GM19324 (cell line): Measurements from ENCODE around the gene GTF3C1.

Experiments
- ATAC-seq: cut with Tn5 transposase; IDR thresholded peaks from one replicate; pipeline ENCODE4 v1.9.1; 2021; ENCODE audit warnings: mild to moderate bottlenecking, moderate library complexity; ENCODE audit not compliant: unreplicated experiment, low FRiP score

Gene GTF3C1

DNA sequence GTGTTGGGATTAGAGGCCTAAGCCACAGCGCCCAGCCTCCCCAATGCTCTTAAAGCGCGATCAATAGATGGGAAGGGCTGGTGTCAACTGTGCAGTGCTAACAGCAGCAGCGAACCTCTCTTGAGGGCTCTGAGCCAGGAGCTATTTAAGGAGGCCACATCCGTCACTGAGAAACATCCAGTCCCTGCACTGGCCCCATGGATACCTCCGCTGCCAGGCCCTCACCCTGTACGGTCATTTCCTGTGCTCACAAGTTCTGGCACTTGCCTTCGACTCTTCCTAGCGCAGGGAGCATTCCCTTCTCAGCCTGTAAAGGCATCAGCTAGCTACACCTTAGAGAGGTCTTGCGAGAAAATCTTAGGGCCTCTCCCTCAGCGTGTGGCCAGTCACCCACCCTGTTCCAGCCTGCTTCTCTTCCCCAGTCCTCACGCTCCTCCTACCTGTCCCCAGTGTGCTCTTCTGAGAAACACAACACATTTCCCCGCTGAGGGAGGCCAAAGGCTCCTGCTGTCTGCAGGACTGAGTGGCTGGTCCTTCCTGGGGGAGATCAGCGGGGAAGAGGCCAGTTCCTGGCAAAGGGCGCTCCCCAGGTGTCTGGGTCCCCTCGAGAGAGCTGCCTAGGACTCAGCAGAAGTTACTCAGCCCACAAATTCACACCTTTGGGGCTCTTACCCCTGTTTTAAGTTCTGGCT lies 28.6 kb downstream of the GTF3C1 start:
- no peak for ATAC-seq

DNA sequence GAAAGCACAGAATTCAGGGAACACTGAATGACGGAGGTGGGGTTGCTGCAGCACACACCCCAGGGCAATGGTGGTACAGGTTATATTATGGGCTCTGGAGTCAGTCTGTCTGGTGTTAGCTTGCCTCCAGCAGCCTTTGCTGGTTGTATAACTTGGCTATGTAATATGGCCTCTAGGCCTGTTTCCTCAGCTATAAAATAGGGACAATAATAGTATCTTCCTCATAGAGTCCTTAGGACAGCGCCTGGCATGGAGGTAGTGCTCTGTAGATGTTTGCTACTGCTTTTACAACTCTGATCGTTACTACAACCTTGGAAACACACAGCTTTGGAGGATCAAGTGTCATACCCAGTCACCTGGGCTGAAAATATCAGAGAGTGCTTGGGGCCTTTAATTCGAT lies 31.5 kb downstream of the GTF3C1 start:
- no peak for ATAC-seq

DNA sequence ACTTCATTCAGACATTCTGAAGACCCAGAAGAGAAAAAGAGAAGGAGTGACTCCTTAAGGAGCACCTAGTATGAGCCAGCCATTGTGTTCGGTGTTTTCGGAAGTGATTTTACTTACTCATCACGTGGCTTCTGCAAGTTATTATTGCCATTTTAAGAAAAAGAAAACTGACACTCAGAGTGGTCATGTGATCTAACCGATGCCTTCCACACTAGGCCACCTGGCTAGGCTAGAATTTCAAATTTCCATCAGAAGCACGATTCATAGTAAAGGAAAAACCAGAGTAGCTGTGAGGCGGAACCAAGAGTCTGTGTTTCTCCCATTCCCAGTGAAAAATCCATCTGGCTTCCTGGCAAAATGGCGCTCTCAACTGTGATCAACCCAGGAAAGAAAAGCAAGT lies 32.0 kb downstream of the GTF3C1 start:
- no peak for ATAC-seq

DNA sequence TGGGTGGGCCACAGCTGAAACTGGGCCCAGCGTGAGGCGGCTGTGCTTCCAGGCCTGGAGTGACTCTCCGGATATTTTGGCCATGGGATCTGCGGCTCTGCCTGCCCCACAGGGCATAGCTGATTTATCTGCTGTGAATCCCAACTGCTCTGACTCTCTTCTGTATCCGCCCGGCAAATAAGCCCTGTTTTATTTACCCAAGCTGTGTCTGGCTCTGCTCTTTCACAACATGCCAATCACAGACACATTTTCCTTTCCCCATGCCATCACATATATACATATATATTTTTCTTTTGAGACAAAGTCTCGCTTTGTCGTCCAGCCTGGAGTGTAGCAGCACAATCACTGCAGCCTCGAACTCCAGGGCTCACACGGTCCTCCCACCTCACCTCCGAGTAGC lies 33.3 kb downstream of the GTF3C1 start:
- no peak for ATAC-seq

DNA sequence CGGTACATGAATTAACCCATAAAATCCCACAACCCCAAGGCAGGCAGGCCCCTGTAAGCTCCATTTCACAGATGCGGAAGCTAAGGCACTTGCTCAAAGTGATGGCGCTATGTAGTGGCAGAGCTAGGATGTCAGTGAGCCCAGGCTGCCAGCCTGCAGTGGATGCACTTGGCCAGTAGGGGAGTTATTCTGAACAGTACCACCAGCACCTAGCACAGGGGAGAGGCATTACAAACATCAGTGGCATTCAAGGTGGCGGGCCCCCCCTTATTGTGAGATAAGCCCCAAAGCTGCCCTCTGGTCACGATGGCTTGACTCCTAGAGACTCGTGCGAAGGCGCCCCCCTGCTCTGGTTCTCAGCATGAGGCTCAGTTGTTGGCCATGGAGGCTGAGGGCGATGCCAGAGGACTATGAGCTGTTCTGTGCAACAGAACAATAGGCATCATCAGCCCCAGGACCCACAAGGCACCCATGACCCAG lies 33.8 kb downstream of the GTF3C1 start:
- no peak for ATAC-seq

DNA sequence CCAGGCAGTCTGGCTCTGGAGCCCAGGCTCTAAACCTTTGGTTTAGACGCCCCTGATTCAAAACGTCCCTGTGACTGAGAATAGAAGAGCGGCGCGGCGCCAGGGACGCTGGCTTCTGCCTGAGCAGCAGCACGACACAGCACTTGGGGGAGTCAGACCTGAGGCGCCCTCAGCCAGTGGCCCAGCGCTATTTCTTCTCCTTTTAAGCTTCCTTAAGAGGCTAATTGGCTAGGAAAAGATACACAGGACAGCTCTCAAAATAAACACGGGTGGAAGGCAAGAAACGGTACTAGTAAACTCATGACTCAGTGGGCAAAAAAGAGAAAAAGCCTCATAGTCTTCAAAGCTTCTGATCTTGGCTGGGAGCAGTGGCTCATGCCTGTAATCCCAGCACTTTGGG lies 34.9 kb downstream of the GTF3C1 start:
- ATAC-seq = no peak

DNA sequence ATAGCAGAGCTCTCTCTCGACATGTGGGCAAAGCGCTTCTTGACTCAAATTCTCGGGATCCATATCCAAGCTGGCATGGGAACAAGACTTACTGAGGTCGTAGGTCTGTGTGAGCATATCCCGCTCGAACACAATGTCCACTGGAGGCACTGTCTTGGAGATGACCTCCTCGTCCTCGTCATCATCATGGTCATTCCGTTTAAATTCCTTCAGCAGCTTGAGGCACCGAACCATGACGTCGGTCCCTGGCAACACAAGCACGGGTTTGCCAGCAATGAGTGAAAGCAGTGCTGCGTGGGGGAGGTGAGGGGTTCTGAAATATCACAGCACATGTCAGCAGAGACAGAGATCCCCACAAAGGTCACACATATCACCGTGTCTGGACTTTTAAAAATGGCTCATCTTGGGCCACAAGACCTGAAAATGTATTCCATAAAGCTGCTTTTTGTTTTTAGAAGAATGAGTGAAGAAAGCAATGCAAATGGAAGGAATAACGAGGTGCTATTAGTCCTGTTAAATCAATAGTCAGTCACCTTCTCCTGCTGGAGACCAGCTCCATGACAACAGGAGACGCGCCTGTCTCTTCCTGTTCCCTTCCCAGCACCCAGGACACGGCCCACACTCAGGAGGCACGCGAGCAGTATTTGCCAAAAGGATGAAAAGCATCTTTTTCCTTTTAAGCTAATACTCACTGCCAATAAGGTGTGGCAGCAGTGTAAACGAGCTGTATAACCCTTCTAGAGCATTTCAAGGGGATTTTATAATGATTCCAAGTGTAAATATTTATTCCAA lies 37.9 kb downstream of the GTF3C1 start:
- no peak for ATAC-seq

DNA sequence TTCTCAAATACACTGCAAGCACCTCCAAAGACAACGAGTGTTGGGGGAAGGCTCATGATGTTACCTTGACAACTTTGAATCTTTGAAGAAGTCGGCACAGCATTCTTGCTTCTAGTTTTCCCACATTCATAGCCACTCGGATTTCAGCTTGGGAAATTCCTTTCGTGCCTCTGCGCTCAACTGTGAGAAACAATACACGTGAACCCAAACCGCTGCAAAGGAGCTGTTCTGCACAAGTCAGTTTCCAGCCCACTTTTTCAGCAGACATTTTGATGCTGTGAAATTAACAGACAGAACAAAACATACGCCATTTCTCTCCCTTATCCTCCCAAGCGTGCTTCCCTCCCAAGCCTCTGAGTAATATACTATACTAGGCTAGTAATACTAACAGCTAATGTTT lies 41.2 kb downstream of the GTF3C1 start:
- ATAC-seq = no peak

DNA sequence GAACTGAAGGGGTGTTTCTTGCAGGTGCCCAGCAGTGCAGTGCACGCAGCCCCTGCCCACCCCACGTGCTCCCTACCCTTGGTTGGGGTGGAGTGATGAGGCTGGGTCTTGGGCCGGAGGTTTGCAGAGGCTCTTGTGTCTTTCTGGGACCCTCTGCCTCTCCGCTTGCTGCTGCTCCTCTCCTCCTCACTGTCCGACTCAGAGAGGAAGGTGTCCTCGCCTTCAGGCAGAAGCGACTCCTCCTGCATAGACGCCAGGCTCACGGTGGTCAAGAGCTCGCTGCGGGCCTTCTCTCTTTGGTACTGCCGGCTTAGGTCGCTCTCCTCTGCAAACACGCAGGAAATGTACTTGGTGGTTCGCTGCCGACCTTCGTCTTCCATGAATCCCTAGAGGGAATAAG lies 42.9 kb downstream of the GTF3C1 start:
- ATAC-seq = no peak

DNA sequence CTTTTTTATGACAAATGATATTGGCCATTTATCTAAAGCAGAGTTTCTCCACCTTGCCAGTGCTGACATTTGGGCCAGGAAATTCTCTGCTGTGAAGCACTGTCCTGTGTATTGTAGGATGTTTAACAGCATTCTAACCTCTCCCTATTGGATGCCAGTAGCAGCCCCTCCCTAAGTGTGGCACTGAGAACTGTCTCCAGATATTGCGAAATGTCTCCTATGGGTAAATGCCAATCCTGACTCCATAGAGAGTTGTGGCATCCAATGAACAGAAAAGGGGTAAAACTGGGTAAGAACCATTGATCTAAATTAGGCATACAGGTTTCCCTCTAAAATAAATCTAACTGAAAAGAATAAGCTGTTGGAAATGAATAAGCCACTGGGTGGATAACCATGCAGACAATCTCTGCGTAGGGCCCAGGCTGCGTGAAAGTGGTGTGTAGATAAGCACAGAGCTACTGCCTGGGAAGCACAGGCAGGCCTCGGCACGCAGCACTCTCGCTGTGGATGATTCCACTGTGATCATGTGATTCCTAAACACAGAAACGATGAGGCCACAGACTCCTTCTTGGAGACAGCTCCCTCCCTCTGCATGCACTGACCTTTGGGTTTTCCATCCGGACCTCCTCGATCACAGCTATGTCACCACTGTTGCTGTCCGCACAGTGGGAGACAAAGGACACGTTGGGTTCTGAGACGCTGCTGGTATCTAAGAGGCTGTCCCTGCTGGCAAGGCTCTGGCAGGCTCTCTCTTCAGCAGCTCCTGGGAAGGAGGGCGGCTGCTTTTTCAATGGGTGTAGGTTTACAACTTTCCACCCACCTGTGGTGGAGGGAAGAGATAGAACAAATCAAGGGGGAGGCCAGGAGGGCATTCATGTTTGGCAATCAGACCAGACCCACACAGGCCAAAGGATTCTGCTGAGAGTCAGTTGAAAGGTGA lies 44.1 kb downstream of the GTF3C1 start:
- ATAC-seq = no peak

DNA sequence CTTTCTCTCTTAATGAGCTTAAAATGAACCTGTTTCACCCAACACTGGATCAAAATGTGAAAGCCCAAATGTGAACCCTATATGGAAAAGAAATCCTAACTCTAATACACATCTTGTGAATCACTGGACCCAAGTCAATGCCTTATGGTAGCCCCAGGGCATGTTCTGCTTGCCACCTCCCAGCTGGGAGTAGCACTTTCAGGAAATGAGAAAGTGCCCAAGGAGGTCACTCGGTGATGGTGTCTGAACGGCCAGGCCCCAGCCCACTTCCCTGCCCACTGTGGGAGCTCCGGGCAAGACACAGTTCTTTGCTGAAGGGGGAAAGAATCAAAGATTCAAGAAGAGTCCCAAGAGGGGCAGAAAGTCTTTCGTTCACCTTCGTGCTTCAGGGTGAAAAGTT lies 46.1 kb downstream of the GTF3C1 start:
- no peak for ATAC-seq

DNA sequence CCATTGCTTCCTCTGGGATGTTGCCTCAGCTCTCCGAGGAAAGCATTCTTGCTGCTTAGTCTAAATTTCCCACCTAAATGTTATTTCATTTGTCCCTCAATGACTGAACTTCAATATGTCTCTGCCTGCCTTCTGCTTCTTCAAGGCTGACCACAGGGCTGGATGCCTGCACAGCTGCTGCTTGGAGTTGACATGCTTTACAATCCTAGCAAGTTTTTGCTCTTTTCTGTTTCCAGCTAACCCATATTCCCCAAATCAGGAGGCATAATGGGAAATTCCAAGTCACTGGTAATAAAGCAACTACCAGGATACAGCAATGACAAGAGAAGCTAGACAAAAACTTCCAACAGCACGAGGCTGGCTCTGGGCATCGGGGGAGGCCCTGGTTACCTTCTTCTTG lies 48.9 kb downstream of the GTF3C1 start:
- ATAC-seq = no peak

DNA sequence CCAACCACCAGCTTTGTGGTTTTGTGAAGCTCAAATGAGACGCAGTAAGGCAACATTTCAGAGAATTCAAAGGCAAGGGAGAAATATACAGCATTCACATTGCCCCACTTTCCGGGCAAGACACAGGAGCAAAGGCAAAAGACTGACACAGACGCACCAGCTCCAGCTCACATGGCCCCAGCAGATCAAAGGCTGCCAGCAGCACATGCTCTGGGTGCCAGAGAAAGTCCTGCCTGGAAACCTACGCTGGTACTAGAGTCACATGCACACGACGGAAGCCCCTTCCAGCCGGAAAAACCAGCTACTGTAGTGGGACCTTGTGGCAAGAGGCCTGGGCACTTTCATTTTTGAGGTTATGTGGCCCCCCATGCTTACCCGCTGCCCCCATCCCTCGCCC lies 50.1 kb downstream of the GTF3C1 start:
- no peak for ATAC-seq

DNA sequence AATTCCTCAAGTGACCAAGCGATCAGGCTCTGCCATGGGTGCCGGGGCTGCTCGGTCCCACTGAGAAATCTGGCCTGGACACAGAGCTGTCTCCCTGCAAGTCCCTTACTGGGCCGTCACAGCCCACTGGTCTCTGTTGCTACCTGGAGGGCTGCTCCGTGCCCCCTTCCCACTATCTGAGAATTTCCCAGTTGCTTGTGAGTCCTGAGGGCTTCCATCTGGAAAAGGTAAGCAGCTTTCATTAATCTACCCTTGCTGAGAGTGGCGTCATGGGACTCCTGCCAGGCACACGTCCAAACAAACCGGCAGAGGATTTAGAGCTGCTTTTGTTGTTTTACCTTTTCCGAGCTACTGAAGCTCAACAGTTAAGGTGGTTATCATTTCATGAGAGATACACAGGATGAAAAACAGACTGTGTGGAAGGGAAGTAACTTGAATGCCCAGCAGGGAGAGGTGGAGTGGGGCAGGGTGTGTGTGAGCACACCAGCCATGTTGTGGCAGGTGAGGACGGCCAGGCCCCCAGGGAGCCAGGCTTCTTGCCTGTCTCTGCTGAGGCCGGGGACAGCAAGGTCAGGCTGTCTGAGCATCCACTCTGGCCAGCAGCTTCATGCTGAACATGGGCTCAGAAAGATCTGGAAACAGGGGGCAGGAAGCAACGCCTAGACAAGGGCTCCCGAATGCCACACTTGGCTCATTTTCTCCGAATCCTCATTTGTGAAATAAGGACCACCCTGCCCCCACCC lies 50.6 kb downstream of the GTF3C1 start:
- no peak for ATAC-seq

DNA sequence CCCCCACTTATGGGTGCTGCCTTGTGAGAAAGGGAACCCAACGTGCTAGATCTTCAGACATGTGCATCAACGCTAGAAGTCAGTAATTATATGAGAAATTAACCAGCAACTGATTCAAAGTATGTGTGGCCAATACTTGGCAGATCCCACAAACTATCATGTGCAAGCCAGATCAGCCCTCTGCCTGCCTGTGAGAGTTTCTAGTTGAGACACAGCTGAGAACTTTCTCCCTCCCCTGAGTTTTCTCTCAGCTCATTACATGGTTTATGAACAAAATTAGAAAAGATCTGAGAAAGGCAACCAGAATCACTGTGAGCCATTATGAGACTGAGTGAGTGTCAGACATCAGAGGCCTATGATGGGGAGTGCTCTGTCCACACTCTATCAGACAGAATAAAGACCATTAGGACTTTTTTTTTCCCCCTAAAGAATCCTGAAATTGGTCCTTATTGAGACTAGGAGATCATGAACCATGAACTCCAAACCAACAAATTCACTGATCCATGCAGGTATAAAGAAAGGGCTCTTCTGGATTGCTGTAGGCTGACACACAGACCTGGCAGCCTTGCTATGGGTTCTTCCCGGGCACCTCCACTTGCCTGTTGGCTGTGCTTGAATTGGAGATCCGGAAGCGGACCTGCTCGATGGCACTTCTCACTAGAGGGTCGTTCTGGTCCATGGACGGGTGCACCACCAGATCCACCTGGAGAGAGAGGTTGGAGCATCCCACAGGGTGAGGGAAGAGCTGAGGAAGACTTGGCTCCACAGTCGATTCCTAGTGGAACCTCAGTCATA lies 51.5 kb downstream of the GTF3C1 start:
- no peak for ATAC-seq

DNA sequence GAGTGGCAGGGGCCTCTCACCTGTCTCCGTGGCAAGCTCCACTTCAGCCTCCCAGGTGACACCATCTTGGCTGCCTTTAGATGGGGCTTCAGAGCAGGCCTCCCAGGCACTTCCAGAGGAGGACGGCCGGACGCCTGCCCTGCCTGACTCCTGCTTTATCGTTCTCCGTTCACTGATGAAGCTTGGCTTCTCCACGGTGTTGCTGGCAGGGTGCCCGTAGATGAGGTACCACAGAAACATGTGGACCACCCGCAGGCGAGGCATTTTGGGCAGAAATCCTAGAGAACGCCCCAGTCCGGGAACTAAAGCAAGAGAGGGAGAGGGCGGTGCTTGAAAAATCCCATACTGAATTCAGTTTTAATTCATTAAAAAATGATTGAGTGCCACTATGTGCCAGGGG lies 54.5 kb downstream of the GTF3C1 start:
- no peak for ATAC-seq

DNA sequence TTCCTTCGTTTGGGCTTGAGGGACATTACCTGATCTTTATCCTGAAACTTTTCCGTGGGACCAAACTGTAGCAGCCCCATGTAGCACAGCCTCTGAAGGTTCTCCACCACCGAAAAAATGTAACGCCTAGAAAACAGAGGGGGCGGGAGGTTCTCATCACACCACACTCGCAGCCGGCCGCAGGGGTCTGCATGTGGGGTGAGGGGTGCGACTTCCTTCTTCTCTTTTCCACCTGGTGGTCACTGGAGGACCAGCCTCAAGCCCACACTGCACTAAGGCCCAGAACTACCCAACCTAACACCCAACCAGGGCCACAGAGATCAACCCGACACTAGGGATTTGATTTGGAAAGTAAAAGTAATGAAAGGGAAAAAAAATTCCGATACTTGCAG lies 57.1 kb downstream of the GTF3C1 start:
- ATAC-seq = no peak

DNA sequence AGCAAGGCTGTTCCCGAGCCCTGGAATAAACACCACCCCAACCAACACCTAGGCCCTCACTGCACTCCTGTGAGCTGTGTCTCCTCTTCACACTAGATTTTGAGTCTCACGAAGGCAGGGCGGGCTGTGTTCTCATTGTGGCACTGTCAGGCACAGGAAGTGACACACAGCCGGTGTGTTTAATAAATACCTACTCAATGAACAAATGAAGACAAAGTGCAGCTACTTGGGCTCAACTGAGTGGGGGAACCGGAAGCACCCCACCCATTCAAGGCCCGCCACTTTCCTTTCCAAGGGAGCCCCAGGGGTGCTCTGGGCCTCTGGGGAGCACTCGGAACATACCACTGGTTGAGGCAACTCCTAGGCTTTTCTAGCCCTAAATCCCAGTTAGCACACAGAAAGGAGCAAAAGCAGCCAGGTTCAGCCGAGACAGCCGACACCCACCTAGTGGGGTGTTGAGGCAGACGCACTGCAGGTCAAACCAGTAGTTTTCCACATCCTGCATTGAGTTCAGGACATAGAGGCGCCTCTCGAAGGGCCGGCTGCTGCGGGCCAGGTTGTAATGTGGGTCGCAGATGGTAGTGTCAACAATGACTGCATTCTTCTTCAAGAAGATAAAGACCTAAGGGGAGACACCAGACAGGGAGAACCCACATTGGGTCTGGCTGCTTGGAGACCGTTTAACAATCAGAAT lies 57.7 kb downstream of the GTF3C1 start:
- no peak for ATAC-seq

DNA sequence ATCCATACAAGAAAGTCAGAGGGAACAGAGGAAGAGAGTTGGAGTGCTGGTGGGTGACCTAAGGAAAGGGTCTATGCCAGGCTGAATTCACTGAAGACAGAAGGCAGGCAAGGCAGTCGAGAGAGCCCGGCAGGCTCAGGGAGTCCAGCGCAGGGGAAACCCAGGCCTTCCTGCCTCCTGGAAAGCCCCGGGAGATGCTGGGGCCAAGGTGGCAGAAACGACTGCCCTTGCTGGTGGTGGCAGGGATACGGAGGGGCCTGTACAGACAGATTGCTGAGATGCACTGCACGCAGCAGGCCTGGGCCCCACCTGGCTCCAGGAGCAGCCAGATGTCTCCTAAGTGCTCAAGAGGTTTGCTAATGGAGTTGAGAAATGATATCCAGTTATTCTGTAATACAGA lies 59.8 kb downstream of the GTF3C1 start:
- no peak for ATAC-seq
